Activated T-helper 1 cell treated with anti-CD3 and anti-CD28 coated beads, Interleukin-12 subunit alpha, Interleukin-12 subunit beta, Interleukin-2, Interleukin-4 antibody, amounts not matched to agents 30 ng/mL and 10 ng/mL and 1 ng/mL, durations not matched to agents 14 hours and 24 hours and 36 hours (primary cell): ENCODE results near the gene CYFIP1. TPM values are rescaled to one million over a fixed set of nuclear protein-coding genes. Genes with fewer than 3 reads are reported as not detected.

Source experiments
- DNase-seq: peaks from one replicate; pipeline ENCODE4 v3.0.0; 2021; ENCODE audit warnings: low spot score
- H3K27ac Mint-ChIP-seq: one replicate; pipeline ENCODE4 v1.8.0; 2021; ENCODE audit warnings: mild to moderate bottlenecking, mixed read lengths
- H3K27me3 Mint-ChIP-seq: one replicate; pipeline ENCODE4 v1.8.0; 2022; ENCODE audit warnings: mild to moderate bottlenecking, moderate library complexity, mixed read lengths; ENCODE audit not compliant: insufficient read depth
- H3K36me3 Mint-ChIP-seq: one replicate; pipeline ENCODE4 v1.8.0; 2021; ENCODE audit warnings: low read depth, mixed read lengths
- H3K4me1 Mint-ChIP-seq: one replicate; pipeline ENCODE4 v1.8.0; 2021; ENCODE audit warnings: low read depth, mixed read lengths
- H3K4me3 Mint-ChIP-seq: one replicate; pipeline ENCODE4 v1.8.0; 2021; ENCODE audit warnings: mild to moderate bottlenecking, moderate library complexity, mixed read lengths
- H3K9me3 Mint-ChIP-seq: one replicate; pipeline ENCODE4 v1.8.0; 2021; ENCODE audit warnings: mixed read lengths
- intact Hi-C: fragments of 100-400 bp; cut with micrococcal nuclease; formaldehyde crosslinking; loops from one replicate; pipeline ENCODE4 v1.15.1; 2024
- total RNA-seq: library from RNA; stranded (reverse); gene quantifications from 2 replicates; pipeline ENCODE4 v1.2.3, GENCODE V29; 2022

Gene CYFIP1
- total RNA-seq, 1 donor from 2014 or later = 57.5 TPM

DNA sequence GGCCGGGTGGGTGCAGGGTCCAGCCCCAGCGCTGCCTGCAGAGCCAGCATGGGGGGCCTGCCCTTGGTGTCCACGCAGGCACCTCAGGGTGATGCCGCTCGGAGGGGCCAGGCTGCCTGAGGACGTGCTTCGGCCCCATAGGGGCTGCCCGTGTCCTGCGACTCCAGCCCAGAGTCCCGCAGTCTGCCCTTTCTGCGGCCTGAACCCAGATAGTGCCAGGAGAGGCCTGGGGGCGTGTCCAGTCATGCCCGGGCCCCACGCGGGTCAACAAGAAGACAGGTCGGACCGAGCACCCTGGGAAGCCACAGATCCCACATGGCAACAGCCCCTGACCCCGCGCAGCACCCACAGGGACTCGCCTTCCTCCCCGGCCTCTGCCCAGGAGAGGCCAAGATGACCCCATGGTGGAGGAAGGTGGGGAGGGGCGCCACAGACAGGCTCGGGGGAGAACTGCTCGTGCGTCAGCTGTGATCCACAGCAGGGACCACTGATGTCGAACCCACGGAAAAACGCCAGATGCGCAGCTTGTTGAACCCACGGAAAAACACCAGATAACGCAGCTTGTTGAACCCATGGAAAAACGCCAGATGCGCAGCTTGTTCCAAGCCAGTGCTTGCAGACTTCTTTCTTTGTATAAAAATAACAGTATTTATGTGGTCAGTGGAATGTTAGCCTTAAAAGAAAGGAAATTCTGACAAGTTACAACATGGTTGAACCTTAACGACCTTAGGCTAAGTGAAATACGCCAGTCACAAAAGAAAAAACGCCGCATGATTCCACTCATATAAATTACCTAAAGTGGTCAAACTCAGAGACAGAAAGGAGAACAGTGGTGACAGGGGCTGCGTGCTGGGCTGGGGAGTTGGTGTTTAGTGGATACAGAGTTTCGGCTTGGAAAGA lies 28.5 kb downstream of the CYFIP1 start:
- peaks cover 7% of the 10 kb centered on the region for H3K27me3 Mint-ChIP-seq
- H3K4me3 Mint-ChIP-seq = no peak overlapping the region
- H3K4me1 Mint-ChIP-seq = peaks cover 12% of the 10 kb centered on the region
- H3K9me3 Mint-ChIP-seq = no peaks in the 10 kb centered on the region
- no peak for DNase-seq
- H3K27ac Mint-ChIP-seq = no peak overlapping the region
- intact Hi-C loops = no loop called here
- peaks cover 1% of the 10 kb centered on the region for H3K36me3 Mint-ChIP-seq

DNA sequence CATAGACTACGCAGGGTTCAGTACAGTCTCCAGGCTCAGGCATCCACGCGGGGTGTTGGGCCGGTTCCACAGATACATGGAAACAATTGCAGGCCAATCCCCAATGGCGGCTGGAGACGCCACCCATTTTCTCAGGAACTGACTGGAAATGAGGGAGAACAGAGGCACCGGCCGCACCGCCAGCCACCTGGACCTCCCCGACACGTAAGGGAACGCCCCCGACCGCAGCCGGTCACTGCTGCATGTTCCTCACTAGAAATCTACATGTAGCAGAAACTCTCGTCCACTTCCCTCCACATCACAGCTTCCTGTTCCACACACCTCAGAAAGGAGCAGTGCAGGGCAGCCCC lies 29.2 kb downstream of the CYFIP1 start:
- Mint-ChIP-seq H3K9me3 (no peaks in the 10 kb centered on the region), H3K27ac (no peak overlapping the region), H3K36me3 (peaks cover 1% of the 10 kb centered on the region), H3K4me1 (peaks cover 12% of the 10 kb centered on the region), H3K4me3 (no peak overlapping the region), H3K27me3 (peaks cover 7% of the 10 kb centered on the region)
- DNase-seq = no peak
- intact Hi-C loops = no loop called here

DNA sequence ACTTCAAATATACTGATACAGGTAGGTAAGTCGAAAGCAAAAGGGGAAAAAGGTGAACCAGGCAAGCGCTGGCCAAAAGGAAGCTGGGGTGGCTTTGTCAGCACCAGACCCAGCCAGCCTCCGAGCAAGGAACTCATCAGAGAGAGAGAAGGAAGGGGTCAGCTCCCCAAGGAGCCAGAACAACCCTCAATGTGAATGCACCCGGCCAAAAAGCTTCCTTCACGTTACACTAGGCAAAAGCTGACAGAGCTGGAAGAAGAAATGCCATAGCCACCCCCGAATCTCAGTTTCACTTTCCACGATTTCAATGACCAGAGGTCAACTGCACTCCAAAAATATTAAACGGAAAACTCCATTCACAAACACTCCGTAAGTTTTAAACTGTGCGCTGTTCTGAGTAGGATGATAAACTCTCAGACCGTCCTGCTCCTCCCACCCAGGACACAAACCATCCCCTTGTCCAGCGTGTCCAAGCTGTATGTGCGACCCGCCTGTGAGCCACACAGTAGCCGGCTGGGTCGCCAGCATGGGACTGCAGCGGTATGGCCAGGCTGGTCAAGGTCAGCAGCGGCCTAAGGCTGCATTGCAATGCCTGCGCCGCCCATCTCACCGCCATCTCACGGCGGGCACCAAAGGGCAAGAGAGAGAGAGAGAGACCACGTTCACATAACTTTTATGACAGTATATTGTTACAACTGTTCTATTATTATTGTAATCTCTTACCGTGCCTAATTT lies 29.7 kb downstream of the CYFIP1 start:
- Mint-ChIP-seq H3K4me3 (no peak overlapping the region), H3K9me3 (no peaks in the 10 kb centered on the region), H3K36me3 (peaks cover 1% of the 10 kb centered on the region), H3K27me3 (peaks cover 7% of the 10 kb centered on the region), H3K4me1 (peaks cover 12% of the 10 kb centered on the region), H3K27ac (no peak overlapping the region)
- intact Hi-C loops = no loop called here
- no peak for DNase-seq

DNA sequence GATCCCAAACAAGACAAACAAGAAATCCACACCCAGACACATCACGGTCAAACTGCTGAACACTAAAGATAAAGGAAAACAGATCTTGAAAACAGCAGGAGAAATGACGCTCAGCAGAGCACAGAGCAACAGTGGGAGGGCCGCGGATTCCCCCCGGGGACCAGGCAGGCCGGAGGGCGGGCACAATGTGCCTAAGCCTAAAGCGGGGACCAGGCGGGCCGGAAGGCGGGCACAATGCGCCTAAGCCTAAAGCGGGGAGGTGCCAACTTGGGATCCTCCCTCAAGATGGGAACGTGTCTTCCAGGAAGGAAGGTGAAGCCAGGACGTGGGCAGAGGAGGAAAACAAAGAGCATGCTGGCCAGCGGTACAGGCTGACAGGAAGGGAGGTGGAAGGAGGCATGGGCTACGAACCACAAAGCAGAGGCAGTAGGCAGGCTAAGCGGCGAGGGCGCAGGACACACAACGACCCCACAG lies 31.1 kb downstream of the CYFIP1 start:
- peaks cover 12% of the 10 kb centered on the region for H3K4me1 Mint-ChIP-seq

DNA sequence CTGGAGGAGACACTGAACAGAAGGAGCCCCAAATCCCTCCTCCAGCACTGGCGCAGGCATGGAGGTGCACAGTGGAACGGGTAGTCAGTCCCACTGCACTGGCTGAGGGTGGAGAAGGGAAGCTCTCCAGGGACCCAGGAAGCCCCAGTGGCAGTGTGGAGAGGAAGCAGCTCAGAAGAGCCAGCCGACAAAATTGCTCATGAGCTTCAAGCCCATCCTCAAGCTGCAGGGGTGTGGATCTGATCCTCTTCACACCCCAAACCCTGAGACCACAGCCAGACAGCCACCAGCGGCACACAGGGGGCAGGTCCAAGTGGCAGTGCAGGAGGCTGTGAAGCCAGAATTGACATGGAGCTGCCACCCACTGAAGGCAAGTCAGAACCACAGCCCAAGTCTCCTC lies 32.1 kb downstream of the CYFIP1 start:
- H3K36me3 Mint-ChIP-seq = peaks cover 6% of the 10 kb centered on the region
- H3K4me3 Mint-ChIP-seq = no peak overlapping the region
- no peak for DNase-seq
- no peaks in the 10 kb centered on the region for H3K9me3 Mint-ChIP-seq
- intact Hi-C loops = no loop called here
- H3K27ac Mint-ChIP-seq = no peak overlapping the region
- H3K4me1 Mint-ChIP-seq = peaks cover 12% of the 10 kb centered on the region
- peaks cover 7% of the 10 kb centered on the region for H3K27me3 Mint-ChIP-seq

More for the DNA sequence above, 31.1 kb downstream of the CYFIP1 start:
- Mint-ChIP-seq H3K27me3 (peaks cover 7% of the 10 kb centered on the region), H3K4me3 (peak overlapping the region; percentile 54), H3K36me3 (peaks cover 1% of the 10 kb centered on the region), H3K9me3 (no peaks in the 10 kb centered on the region), H3K27ac (no peak overlapping the region)
- no peak for DNase-seq
- intact Hi-C loops = no loop called here

DNA sequence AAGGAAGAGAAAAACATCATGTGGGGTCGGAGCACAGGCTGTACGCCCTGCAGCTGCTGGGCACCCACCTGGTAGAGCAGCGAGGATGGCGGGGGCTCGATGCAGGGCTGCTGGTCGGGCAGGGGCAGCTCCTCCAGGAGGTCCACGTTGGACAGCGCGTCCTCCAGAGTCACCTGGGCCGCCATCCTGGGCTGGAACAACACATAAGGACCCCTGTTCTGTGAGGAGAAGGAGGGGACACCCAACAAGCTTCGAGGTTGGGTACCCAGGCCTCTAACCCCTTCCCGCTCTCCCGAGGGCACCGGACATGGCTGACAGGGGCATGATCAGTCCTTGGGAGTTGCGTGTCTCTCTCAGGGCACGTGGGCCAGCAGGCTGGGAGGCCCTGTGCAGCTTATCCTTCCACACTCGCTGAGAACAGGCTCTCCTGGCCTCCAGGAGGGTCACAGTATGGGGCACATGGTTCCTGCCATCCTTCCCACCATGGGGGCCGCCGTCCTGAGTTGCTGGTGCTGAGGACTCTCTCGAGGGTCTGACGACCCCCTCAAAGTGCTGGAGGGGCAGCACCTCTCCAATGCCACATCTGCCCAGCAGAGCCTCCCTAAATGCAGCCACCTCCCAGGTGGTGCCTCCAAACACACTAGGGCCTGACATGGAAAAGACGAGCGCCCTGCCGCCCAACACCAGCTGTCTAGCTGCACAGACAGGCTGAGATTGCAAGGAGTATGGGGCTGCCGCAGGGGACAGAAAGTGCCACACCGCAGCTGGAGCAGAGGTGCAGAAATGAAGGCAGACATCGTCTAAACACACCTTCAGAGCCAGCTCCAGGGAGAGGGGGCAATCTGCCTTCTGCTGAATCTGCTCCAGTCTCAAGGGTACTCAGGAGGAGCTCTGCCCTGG lies 32.8 kb downstream of the CYFIP1 start:
- H3K27ac Mint-ChIP-seq = no peak overlapping the region
- no peaks in the 10 kb centered on the region for H3K9me3 Mint-ChIP-seq
- H3K27me3 Mint-ChIP-seq = peaks cover 7% of the 10 kb centered on the region
- no peak overlapping the region for H3K4me3 Mint-ChIP-seq
- peaks cover 6% of the 10 kb centered on the region for H3K36me3 Mint-ChIP-seq
- intact Hi-C loops = no loop called here
- DNase-seq = no peak
- peaks cover 12% of the 10 kb centered on the region for H3K4me1 Mint-ChIP-seq

DNA sequence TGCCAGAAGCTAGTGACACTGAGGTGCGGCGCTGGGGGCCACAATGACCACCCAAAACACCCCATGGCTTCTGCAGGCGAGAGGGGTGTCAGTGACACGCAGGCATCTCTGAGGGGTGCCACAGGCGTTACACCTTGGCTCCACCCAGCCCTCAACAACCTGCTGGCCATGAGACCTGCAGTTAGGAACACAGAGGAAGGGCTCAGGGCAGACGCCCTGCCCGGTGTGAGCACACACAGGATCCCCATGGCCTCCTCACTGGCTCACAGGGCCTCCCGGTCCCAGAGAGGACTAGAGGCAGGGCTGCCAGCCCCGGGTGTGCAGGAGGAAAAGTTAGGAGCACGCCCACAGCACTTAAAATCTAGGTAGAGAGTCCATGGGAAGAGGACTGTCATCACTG lies 35.1 kb downstream of the CYFIP1 start:
- H3K4me3 Mint-ChIP-seq = no peak overlapping the region
- peaks cover 6% of the 10 kb centered on the region for H3K36me3 Mint-ChIP-seq
- H3K4me1 Mint-ChIP-seq = peaks cover 12% of the 10 kb centered on the region
- DNase-seq = no peak
- H3K27ac Mint-ChIP-seq = no peak overlapping the region
- intact Hi-C loops = no loop called here
- no peaks in the 10 kb centered on the region for H3K9me3 Mint-ChIP-seq
- peaks cover 7% of the 10 kb centered on the region for H3K27me3 Mint-ChIP-seq

DNA sequence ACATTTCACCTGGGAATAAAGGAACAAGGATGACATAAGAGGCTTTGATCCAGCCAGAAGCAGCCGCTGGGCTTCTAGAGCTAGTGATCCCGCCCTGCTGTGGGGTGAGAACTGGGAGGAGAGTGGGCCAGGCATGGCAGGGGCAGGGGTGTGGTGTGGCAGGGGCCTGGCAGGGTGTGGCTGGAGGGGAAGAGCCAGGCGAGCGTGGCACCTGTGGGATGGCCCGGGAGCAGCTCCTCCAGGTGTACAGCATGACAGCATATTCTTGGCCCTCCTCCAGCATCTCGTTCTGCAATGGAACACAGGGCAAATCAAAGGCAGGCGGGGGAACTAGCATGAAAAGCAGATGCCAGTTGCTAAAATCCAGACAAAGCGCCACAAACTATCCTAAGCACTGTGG lies 35.5 kb downstream of the CYFIP1 start:
- Mint-ChIP-seq H3K27me3 (peaks cover 7% of the 10 kb centered on the region), H3K4me3 (no peak overlapping the region), H3K4me1 (peaks cover 12% of the 10 kb centered on the region), H3K9me3 (no peaks in the 10 kb centered on the region), H3K27ac (no peak overlapping the region), H3K36me3 (peaks cover 6% of the 10 kb centered on the region)
- intact Hi-C loops = no loop called here
- no peak for DNase-seq

DNA sequence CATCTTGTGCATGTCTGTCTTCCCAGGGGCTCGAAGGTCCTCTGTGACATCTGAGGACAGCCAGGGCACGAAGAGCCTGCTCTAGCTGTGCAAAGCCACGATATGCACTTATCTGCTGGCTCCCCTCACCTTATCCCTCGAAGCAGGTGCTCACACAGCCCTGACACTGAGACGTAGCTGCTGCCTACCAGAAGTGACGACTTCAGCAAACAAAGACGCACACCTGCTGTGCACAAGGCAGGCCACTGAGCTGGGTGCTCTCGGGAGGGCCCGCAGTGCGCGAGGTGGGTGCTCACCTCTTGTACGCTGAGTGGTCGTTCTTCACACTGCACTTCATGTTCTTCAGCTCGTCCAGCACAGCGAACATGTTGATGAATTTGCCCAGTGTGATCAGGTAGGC lies 37.3 kb downstream of the CYFIP1 start:
- no peaks in the 10 kb centered on the region for H3K4me1 Mint-ChIP-seq
- DNase-seq = no peak
- intact Hi-C loops = no loop called here
- H3K4me3 Mint-ChIP-seq = no peak overlapping the region
- H3K9me3 Mint-ChIP-seq = no peaks in the 10 kb centered on the region
- no peak overlapping the region for H3K27ac Mint-ChIP-seq
- no peaks in the 10 kb centered on the region for H3K27me3 Mint-ChIP-seq
- H3K36me3 Mint-ChIP-seq = peaks cover 5% of the 10 kb centered on the region

DNA sequence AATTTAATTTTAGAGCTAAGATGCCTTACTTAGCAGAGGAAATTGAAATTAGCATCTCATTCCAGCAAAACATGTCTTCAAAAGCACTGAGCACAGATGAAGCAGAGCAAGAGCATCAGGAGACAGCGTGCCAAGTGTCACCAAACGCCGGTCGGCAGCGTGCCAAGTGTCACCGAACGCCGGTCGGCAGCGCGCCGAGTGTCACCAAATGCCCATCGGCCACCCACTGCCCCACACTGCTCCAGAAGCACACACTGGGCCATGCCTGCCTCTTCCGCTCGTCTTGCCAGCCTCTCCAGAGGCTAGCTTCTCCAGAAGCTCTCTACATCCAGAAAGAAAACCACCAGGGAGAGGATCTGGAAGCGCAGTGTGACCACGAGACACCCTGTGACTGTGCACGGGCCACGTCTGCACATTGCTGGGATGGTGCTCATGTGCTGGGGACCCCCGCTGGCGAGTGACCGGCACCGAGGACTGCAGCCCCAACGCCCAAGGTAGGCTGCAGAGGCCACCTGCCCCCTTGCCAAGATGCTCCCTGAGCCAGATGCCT lies 37.8 kb downstream of the CYFIP1 start:
- H3K4me1 Mint-ChIP-seq = no peaks in the 10 kb centered on the region
- H3K9me3 Mint-ChIP-seq = no peaks in the 10 kb centered on the region
- H3K27me3 Mint-ChIP-seq = no peaks in the 10 kb centered on the region
- no peak for DNase-seq
- no peak overlapping the region for H3K27ac Mint-ChIP-seq
- H3K4me3 Mint-ChIP-seq = no peak overlapping the region
- intact Hi-C loops = no loop called here
- H3K36me3 Mint-ChIP-seq = peaks cover 5% of the 10 kb centered on the region

DNA sequence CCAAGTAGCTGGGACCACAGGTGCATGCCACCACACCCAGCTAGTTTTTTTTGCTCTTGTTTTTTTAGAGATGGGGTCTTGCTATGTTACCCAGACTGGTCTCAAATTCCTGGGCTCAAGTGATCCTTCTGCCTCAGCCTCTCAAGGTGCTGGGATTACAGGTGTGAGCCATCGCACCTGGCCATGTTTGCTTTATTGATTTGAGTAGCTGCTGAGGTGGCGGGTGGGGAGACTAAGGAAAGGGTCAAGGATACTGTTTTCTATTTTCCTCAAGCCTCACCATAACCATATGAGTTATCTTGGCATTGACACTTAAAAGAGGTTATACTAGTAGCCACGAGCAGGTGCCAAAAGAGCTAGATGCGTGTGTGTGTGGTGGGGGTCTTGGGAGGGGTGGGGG lies 39.0 kb downstream of the CYFIP1 start:
- no peaks in the 10 kb centered on the region for H3K27me3 Mint-ChIP-seq
- intact Hi-C loops = no loop called here

DNA sequence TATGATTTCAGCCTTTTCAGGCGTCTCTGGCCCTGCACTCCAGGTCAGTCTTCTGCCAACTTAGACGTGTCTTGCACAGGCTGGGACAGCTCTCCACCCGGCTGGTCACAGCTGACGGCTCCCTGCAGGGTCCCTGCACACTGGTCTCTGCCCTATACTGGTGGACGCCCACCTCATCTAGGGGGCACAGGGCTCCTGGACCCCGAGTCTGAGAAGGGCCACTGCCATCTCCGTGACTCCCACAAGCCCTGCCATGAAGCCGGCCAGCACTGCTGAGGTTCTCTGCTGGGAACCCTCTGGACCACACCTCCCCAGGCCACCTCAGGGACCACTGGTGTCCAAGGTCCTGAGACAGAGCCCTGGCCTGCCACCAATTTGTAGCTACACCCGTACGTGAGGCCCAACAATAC lies 40.5 kb downstream of the CYFIP1 start:
- Mint-ChIP-seq H3K4me1 (peaks cover 5% of the 10 kb centered on the region), H3K9me3 (no peaks in the 10 kb centered on the region), H3K4me3 (no peak overlapping the region), H3K27me3 (no peaks in the 10 kb centered on the region), H3K36me3 (peaks cover 13% of the 10 kb centered on the region), H3K27ac (no peak overlapping the region)
- intact Hi-C loops = no loop called here
- DNase-seq = no peak

More for the DNA sequence above, 39.0 kb downstream of the CYFIP1 start:
- H3K36me3 Mint-ChIP-seq = peaks cover 5% of the 10 kb centered on the region
- H3K4me3 Mint-ChIP-seq = no peak overlapping the region
- no peak for DNase-seq
- no peak overlapping the region for H3K27ac Mint-ChIP-seq
- no peaks in the 10 kb centered on the region for H3K9me3 Mint-ChIP-seq
- peaks cover 5% of the 10 kb centered on the region for H3K4me1 Mint-ChIP-seq
